ENCODE data around the gene P2RX5.
"Not testable (repeated sequence)": the region's sequence is repeated elsewhere in the genome, so short reads cannot be mapped to it uniquely, and the experiment has no call there.

Gene P2RX5, protein sequence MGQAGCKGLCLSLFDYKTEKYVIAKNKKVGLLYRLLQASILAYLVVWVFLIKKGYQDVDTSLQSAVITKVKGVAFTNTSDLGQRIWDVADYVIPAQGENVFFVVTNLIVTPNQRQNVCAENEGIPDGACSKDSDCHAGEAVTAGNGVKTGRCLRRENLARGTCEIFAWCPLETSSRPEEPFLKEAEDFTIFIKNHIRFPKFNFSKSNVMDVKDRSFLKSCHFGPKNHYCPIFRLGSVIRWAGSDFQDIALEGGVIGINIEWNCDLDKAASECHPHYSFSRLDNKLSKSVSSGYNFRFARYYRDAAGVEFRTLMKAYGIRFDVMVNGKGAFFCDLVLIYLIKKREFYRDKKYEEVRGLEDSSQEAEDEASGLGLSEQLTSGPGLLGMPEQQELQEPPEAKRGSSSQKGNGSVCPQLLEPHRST

GRCh38 chr17:3695723-3696411, at the start of gene P2RX5:
P2RX5 (minus strand) TSS chr17:3696155; CDS start chr17:3696005, 150 bp downstream.
- in situ Hi-C loops (cut with HindIII; ENCODE audit: low pct_ligation_motif_present, low pct_unique_long_range_greater_than_20kb, low sequenced_read_pairs) = no loop called here
- DNase-seq = peak; percentile 34

GRCh38 chr17:3745071-3745470, 49.1 kb upstream of the P2RX5 start:
- DNase-seq = no peak
- in situ Hi-C loops (cut with HindIII; ENCODE audit: low pct_ligation_motif_present, low pct_unique_long_range_greater_than_20kb, low sequenced_read_pairs) = loop anchor here (10.0 kb wide), 1 partner anchor 60 kb away; the partner anchor contains the start of gene ITGAE

GRCh38 chr17:3744014-3744413, 48.1 kb upstream of the P2RX5 start:
- in situ Hi-C loops (cut with HindIII; ENCODE audit: low pct_ligation_motif_present, low pct_unique_long_range_greater_than_20kb, low sequenced_read_pairs) = loop anchor here (10.0 kb wide), 1 partner anchor 61 kb away; the partner anchor contains the start of gene ITGAE
- DNase-seq = no peak

GRCh38 chr17:3740611-3741073, 44.7 kb upstream of the P2RX5 start:
- no peak for DNase-seq
- in situ Hi-C loops (cut with HindIII; ENCODE audit: low pct_ligation_motif_present, low pct_unique_long_range_greater_than_20kb, low sequenced_read_pairs) = loop anchor here (10.0 kb wide), 1 partner anchor 64 kb away; the partner anchor contains the start of gene ITGAE

DNA sequence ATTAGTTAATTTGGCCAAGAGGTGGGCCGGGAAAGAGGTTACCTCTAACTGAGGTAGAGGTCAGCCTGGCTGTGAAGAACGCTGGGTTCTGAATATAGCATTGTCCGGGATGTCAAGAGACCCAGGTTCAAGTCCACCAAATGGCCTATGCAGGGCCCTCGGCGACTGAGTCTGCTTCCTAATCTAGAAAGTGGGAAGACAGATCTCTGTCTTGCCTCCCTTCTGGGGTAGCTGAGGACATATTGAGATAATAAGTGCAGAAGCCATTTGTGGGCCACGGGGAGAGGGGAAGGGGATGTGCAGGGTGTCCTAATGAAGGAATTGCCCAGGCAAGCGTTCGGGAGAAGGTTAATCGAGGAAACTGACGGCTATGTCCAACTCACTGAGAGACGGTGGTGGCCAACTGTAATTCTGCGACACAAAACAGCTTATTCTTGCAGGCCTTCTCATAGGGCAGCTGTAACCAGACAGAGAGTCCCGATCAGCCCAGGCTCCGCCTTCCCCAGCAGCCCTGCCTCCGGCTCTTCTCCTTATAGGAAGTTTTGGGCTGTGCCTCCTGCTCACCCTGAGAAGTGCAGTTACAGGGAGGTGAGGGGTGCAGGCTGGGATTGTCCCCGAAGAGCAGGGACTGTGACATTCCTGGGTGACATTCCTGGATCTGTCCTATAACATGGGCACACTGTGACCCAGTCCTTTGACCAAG, 43.6 kb upstream of the P2RX5 start:
- DNase-seq = no peak
- in situ Hi-C loops (cut with HindIII; ENCODE audit: low pct_ligation_motif_present, low pct_unique_long_range_greater_than_20kb, low sequenced_read_pairs) = loop anchor here (10.0 kb wide), 1 partner anchor 65 kb away; the partner anchor contains the start of gene ITGAE

DNA sequence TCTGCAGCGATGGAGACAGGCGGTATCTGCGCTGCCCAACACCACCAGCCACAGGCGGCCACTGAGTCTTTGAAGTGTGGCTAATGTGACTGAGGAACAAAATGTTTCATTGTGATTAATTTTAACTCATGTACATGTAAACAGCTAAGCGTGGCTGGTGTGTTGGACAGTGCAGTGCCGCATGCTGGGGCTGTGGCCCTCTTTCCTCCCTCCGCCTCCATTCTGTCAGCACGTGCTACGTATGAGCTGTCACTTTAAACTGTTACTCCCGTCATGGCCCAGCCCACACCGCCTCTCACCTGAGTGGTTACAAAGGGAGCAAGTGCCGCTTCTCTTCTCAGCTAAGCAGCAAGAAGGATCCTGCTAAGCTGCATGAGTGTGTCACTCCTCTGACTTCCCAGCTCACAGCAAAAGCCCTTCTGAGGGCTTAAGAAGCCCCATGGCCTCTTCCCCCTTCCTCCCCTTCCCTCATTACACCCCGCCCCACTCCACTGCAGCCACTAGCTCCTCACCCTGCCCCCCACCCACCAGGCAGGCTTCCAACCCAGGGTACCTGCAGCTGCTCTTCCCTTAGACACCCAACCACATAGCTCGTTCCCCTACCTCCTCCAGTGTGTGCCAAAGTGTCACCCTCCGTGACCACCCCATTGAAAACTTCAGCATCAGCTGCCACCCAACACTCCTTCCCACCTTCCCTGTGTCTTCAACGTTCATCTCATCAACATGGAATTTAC, 42.8 kb upstream of the P2RX5 start:
- DNase-seq = peak; percentile 15
- in situ Hi-C loops (cut with HindIII; ENCODE audit: low pct_ligation_motif_present, low pct_unique_long_range_greater_than_20kb, low sequenced_read_pairs) = no loop called here

DNA sequence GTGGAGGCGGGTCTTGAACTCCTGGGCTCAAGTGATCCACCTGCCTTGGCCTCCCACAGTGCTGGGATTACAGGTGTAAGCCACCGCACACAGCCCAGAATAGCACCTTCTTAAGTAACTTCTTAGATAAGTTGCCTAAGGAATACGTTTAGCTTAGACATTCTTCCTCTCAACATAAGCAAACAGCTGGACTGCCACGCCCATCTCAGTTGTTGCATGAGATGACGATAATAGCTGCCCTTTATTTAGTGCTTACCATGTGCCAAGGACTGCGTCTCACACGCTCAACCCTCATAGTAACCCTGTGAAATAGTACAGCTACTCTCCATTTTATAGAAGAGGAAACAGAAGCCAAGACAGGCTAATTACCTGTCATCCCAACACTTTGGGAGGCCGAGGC, 39.6 kb upstream of the P2RX5 start:
- no peak for DNase-seq
- in situ Hi-C loops (cut with HindIII; ENCODE audit: low pct_ligation_motif_present, low pct_unique_long_range_greater_than_20kb, low sequenced_read_pairs) = no loop called here

DNA sequence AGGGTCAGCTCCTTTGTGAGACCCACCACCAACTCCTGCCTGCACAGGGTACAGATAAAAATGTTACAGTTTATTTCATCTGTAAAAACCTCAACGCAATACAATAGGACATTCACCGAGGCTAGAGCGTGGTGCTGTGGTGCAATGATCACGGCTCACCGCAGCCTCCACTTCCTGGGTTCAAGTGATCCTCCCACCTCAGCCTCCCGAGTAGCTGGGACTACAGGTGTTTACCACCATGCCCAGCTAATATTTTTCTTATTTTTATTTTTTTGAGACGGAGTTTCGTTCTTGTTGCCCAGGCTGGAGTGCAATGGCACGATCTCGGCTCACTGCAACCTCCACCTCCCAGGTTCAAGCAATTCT, 38.9 kb upstream of the P2RX5 start:
- DNase-seq; in situ Hi-C loops (cut with HindIII; ENCODE audit: low pct_ligation_motif_present, low pct_unique_long_range_greater_than_20kb, low sequenced_read_pairs): not testable (repeated sequence)

GRCh38 chr17:3732210-3732621, 36.3 kb upstream of the P2RX5 start:
- no peak for DNase-seq
- in situ Hi-C loops (cut with HindIII; ENCODE audit: low pct_ligation_motif_present, low pct_unique_long_range_greater_than_20kb, low sequenced_read_pairs) = no loop called here

DNA sequence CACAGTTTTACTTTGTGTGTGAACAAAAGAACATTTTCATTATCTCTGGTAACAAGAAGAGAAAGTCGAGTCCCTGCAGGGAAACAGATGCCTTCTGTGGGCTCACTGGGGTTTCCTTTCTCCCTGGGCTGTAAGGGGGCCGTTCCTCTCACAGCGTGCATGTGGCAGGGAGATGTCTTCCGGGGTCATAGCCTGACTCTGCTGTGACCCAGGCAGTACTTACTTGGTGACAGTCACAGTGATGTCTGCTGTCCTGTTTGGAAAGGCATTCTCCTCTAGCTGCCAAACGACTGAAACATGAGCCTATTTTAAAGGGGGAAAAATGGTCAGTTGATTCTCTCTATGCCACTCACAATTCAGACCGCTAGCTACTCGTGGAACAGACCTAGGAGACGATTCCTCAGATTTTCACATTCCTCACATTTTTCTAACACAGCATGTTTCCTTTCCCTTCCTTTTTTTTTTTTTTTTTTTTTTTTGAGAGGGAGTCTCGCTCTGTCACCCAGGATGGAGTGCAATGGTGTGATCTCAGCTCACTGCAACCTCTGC, 35.0 kb upstream of the P2RX5 start:
- in situ Hi-C loops (cut with HindIII; ENCODE audit: low pct_ligation_motif_present, low pct_unique_long_range_greater_than_20kb, low sequenced_read_pairs) = no loop called here

DNA sequence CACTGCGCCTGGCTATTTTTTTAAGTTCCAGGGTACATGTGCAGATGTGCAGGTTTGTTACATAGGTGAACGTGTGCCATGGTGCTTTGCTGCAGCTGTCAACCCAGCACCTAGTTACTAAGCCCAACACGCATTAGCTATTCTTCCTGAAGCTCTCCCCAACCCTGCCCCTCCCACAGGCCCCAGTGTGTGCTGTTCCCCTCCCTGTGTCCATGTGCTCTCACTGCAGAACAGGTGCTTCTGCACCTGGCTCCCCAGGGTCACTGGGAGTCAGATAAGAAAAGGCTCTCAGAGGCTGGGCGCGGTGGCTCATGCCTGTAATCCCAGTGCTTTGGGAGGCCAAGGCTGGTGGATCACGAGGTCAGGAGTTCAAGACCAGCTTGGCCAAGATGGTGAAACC, 33.9 kb upstream of the P2RX5 start:
- in situ Hi-C loops (cut with HindIII; ENCODE audit: low pct_ligation_motif_present, low pct_unique_long_range_greater_than_20kb, low sequenced_read_pairs) = no loop called here
- DNase-seq = no peak

More for the DNA sequence above, 35.0 kb upstream of the P2RX5 start:
- no peak for DNase-seq

DNA sequence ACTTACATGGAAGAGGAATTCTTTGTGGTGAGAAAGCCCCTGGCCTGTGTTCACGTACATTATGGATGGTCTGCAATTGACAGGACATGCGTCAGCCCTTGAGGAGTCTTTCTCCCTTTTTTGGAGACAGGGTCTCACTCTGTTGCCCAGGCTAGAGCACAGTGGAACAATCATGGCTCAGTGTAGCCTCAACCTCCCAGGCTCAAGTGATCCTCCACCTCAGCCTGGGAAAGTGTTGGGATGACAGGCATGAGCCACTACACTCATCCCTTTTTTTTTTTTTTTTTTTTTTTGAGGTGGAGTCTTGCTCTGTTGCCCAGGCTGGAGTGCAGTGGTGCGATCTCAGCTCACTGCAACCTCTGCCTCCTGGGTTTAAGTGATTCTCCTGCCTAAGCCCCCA, 32.1 kb upstream of the P2RX5 start:
- DNase-seq; in situ Hi-C loops (cut with HindIII; ENCODE audit: low pct_ligation_motif_present, low pct_unique_long_range_greater_than_20kb, low sequenced_read_pairs): not testable (repeated sequence)

DNA sequence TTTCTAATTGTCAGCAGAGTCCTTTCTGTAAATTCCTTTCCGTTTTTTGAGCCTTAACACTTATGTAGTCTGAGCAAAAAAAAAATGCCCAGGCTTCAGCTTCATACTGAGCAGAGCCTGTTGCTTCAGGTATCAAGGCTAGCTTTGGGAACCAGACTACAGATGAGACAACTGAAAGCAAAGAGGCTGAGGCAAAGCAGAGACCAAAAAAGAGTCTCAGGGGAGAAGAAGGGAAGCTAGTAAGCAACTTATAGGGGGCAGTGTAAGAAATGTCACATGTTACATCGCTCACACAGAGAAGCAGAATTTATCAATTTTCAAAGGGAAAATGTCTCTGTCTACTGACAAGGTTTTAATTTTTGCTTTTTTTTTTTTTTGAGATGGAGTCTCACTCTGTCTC, 31.1 kb upstream of the P2RX5 start:
- DNase-seq = no peak
- in situ Hi-C loops (cut with HindIII; ENCODE audit: low pct_ligation_motif_present, low pct_unique_long_range_greater_than_20kb, low sequenced_read_pairs) = no loop called here

DNA sequence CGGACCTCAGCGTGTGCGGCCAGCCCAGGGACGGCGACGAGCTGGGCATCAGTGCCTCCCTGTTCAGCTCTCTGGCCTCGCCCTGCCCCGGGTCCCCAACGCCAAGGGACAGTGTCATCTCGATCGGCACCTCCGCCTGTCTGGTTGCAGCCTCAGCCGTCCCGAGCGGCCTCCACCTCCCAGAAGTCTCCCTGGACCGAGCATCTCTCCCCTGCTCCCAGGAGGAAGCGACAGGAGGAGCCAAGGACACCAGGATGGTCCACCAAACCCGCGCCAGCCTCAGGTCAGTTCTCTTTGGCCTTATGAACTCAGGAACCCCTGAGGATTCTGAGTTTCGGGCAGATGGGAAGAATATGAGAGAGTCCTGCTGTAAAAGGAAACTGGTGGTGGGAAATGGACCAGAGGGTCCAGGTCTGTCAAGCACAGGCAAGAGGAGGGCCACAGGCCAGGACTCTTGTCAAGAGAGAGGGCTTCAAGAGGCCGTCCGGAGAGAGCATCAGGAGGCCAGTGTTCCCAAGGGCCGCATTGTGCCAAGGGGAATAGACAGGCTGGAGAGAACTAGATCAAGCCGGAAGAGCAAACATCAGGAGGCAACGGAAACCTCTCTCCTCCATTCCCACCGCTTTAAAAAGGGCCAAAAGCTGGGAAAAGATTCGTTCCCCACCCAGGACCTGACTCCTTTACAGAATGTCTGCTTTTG, 28.6 kb upstream of the P2RX5 start:
- no peak for DNase-seq
- in situ Hi-C loops (cut with HindIII; ENCODE audit: low pct_ligation_motif_present, low pct_unique_long_range_greater_than_20kb, low sequenced_read_pairs) = no loop called here

DNA sequence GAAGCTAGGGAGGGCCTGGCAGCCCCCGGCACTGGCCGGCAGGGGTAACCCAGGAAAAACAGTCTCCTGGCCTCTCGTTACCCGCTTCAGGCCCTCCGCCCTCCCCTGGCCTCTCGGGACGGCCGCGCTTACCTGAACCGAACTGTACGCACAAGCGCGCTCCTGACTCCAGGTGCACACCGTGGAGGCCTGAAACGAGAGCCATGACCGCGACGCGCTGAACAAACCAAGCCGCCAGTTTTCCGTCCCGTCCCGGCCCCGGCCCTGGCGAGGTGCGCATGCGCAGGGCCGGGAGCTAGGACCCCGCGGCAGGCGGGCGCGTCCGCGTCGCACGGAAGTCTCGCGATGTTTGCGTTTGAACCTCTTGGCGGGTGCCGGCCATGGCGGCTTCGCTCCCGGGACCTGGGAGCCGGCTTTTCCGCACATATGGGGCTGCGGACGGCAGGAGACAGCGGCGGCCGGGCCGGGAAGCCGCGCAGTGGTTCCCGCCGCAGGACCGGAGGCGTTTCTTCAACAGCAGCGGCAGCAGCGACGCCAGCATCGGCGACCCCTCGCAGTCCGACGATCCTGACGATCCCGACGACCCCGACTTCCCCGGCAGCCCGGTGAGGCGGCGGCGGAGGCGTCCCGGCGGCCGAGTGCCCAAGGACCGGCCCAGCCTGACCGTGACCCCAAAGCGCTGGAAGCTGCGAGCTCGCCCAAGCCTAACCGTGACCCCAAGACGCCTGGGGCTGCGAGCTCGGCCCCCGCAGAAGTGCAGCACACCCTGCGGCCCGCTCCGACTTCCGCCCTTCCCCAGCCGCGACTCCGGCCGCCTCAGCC, 27.8 kb upstream of the P2RX5 start, which contains the start of gene HASPIN:
TSS of gene HASPIN (plus strand) at position 348 of the 822 bp plus-strand sequence. CDS start at position 381, 33 bp downstream.
- in situ Hi-C loops (cut with HindIII; ENCODE audit: low pct_ligation_motif_present, low pct_unique_long_range_greater_than_20kb, low sequenced_read_pairs) = no loop called here

GRCh38 chr17:3723188-3723555, 27.2 kb upstream of the P2RX5 start:
- no peak for DNase-seq
- in situ Hi-C loops (cut with HindIII; ENCODE audit: low pct_ligation_motif_present, low pct_unique_long_range_greater_than_20kb, low sequenced_read_pairs) = no loop called here

More for the DNA sequence above, 27.8 kb upstream of the P2RX5 start, which contains the start of gene HASPIN:
- DNase-seq = peak; percentile 96

DNA sequence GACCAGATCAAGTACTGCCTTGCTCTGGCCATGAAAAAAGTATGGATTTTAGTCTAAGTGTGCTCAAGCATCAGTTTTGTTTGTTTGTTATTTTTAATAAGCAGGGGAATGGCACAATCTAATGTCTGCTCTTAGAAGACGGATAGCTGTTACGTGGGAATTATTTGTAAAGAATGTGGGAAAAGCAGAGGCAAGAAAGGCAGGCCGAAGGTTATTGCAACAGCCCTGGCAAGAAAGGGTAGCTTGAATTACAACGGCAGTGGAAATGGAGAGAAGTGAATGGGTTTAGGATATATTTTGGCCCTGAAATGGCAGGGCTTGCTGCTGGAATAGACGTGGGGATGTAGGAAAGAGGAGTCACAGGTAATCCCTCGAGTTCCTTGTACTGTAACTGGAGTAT, 26.8 kb upstream of the P2RX5 start:
- no peak for DNase-seq
- in situ Hi-C loops (cut with HindIII; ENCODE audit: low pct_ligation_motif_present, low pct_unique_long_range_greater_than_20kb, low sequenced_read_pairs) = no loop called here
